Stimulated activated CD4-positive, alpha-beta T cell treated with anti-CD3 and anti-CD28 coated beads, Interleukin-12 subunit alpha, Interleukin-12 subunit beta, amount 100 ng/mL, for 4 hours (primary cell): ENCODE data around the gene SMTN.
"Not testable (repeated sequence)": the region's sequence is repeated elsewhere in the genome, so short reads cannot be mapped to it uniquely, and the experiment has no call there.

ENCODE experiments used
- DNase-seq: peaks from one replicate; pipeline ENCODE4 v3.0.0-alpha.2; 2020

The SMTN gene

DNA sequence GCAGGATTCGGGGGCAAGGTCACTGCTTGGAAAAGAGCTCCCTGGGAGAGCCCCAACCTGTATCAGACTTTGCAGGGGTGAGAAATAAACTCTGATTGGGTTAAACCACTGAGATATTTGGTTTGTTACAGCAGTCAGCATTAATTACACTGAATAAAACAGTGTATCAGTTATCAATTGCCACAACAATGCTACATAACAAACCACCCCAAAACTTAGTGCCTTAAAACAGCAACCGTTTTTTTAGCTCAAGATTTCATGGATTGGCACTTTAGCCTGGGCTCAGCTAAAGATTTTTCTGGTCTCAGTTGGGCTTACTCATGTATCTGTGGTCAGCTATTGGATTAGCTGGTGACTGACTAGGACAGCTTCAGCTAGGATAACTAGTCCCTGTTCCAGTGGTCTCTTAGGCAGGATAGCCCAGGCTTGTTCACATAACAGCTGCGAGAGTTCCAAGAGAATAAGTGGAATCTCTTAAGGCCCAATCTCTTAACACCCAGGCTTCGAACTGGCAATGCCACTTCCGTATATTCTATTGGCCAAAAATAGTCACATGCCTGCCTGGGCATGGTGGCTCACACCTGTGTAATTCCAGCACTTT, 7.5 kb upstream of the SMTN start:
- DNase-seq = not testable (repeated sequence)

DNA sequence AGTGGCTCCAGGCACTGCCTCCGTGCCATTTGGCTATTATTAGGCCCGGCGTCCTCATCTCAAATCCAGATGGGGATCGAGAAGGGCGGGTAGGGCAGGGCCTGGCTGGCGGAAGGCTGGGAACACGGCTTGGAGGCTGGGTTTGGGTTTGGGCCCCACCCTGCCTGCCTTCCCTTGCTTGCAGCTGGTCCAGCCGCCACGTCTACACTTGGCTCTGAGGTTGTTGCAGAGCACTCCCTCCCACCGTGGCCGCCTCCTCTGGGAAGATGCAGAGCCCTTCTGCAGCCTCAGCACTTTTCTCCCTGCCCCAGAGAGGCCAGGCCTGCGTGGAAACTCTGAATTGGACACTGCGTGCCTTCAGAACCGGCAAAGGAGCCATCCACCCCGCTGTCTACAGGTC, 5.2 kb upstream of the SMTN start:
- no peak for DNase-seq

DNA sequence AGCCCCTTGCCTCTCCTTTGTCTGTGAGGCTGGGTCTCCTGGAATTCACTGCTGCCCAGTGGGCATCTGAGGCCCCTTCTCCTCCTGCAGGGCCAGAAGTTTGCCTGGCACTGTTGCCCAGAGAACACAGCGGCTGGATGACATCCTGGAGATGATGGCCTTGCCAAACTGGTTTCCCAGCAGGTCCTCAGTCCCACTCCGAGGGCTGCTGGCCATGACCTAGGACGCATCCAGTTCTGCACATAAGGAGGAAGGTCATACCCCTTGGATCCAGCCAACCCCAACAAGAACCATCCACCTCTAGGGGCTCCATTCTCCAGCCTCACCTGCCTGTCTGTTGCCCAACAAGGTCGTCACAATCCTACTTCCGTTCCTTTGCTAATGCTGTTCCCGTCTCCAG, 3.4 kb upstream of the SMTN start:
- DNase-seq = no peak

GRCh38 chr22:31078389-31078788, 2.7 kb upstream of the SMTN start:
- DNase-seq = not testable (repeated sequence)

DNA sequence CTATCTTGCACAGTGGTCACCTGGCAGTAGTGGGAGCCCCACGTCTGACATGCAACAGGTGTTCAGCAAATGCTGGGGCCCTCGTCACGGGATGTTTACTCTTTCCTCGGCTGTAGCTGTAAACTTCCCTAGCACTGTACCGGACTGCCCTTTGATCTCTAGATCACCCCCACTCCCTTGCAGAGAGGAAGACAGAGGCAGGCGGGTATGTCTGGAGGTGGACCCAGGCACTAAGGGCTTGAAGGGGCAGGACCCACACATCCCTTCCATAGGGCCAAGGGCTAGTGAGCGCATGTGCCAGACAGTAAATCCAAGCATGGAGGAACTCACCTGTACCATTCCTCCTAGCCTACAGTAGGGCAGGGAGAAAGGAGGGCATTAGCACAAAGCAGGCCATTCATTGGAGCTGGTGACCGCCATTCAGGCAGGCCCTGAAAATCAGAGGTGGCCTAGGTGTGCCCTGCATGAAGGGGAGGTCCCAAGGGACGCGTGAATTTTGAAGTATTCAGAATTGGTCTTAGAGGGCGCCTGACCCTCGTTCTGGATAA, 1.9 kb upstream of the SMTN start:
- DNase-seq = no peak

- no peak for DNase-seq
These were observed 812 bp upstream of the SMTN start for GRCh38 chr22:31080164-31080847.

DNA sequence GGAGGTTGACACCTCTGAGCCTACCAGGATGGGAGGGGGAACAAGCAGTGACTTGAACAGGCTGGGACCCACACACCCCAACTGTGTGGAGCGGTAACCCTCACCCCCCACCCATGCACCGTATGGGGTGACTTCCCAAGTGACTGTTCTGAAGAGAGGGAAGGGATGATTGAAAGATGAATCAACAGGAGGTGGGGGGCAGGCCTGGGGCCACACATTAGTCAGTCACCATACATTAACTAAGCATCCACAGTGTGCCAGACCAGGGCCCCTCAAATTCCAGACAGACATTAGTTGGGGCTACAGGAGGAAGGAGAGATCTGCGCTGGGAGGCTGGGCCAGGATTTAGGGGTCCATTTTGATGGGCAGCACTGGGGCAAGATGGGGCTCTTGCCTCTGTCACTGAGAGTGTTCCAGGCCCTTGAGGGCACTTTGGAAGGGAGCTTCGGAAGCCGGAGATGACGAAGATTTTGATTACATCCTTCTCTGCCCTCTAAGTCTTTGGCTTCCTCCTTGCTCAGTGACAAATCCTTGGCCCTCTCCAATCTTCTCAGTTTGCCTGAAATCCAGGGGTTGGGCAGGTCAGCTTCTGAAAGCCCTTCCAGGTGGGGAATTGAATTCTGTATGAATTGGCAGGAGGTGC, 966 bp downstream of the SMTN start:
- DNase-seq = no peak

DNA sequence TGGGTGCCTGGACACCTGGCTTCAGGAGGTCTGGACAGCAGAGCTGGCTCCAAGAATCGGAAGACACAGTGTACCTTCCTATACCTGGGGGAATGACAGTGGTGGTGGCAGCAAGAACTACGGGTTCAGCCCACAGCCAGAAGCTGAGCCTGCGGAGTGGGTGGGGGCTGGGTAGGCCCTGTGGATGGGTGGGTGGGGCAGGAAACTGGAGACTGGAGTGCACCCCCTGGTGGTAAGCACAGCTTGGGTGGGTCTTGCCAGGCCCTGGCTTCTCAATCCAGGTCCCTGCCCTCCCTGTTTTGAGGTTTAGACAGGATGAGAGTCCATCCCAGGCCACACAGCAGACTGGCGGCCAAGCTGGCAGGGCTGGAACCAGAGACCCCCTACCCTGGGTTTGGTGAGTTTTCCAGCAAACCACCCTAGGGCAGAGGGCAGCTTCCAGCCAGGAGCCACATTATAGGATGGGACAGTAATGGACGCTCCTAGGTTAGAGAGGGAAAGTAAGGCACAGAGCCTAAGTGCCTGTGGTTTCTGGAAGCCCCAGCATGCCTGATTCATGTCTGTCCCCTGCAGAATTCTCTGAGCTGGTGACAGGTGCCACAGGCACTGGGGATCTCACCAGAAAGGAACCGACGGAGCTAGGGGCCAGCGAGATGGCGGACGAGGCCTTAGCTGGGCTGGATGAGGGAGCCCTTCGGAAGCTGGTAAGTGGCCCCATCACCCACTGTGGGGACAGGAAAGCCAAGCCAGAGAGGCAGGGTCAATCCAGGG, 1.7 kb downstream of the SMTN start:
- peak; percentile 58 for DNase-seq

DNA sequence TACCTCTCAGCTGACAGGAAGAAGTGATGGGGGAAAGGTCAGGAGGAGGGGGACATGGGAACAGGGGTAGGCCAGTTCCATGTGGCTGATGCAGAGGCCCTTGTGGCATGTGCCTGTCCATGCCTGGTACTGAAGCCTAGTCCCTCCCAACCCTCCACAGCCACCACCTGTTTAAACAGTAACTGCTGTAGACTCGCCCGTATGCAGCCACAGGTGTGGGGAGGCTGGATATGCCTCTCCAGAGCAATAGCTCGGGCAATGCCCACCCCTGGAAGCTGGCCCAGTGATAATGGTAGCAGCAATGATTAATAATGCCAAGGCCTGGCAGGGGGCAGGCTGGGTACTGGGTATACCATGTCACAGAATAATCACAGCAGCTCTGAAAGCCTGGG, 2.3 kb downstream of the SMTN start:
- no peak for DNase-seq

GRCh38 chr22:31083923-31084810, 3.0 kb downstream of the SMTN start:
- no peak for DNase-seq

DNA sequence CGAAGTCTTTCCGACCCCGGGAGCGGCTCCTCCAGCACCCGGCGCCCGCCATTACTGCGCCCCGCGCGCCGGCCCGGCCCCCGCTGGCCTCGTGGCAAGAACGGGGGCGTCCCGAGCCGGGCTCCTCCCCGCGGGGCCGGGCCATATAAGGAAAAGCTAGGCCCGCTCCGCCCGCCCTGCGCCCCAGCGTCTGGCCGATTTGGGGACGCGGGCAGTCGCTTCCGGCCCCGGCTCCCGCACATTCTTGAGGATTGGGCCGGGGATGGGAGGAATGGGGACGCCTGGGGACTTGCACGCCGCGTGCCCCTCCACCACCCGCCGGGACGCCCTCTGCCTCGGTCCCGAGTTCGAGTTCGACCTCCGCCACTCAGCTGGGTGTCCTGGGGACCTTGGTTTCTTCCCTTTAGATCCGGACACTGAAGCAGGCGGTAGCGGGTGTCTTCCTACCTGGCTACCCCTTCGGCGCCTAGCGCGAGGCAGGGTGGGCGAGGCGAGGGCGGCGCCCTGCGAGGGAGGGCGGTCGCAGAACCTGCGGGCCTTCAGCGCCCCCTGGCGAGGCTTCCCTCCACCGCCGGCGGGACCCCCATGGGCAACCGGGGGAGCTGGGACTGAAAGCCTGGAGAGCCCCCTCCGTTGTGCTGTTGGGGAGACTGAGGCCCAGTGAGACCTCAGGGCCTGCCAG, 3.8 kb downstream of the SMTN start:
- peak; percentile 89 for DNase-seq

DNA sequence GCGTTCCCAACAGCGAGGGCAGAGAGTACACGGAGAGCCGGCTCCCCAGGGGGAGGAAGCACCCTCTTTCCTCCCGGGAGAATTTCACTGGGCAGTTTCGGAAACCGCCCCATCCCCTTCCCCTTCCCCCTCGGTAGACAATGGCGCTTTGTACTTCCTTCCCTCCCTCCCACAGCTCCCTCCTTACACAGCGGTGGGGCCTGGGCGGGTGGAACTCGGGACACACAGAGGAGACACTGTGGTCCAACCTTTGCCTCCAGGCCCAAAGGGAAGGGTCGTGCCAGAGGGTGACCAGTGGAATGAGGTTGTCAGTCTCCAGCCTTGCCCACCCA, 4.3 kb downstream of the SMTN start:
- DNase-seq = no peak

DNA sequence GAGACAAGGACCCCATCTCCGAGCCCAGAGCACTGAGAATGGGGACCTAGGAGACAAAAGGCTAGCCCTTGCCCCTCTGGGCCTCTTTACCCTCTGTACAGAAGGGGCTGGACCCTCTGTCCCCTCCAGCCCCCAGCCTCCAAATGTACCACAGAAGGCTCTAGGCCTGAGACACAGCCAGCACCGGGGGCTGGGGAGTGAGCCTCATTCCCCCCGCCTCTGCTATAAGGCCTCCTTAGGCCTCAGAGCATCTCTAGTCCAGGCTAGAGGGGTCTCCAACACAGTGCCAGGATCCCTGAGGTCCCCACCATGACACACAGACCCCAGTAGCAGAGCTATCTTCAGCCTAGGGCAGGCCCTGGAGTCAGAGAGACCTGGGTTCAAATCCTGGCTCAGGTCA, 4.8 kb downstream of the SMTN start:
- DNase-seq = no peak

DNA sequence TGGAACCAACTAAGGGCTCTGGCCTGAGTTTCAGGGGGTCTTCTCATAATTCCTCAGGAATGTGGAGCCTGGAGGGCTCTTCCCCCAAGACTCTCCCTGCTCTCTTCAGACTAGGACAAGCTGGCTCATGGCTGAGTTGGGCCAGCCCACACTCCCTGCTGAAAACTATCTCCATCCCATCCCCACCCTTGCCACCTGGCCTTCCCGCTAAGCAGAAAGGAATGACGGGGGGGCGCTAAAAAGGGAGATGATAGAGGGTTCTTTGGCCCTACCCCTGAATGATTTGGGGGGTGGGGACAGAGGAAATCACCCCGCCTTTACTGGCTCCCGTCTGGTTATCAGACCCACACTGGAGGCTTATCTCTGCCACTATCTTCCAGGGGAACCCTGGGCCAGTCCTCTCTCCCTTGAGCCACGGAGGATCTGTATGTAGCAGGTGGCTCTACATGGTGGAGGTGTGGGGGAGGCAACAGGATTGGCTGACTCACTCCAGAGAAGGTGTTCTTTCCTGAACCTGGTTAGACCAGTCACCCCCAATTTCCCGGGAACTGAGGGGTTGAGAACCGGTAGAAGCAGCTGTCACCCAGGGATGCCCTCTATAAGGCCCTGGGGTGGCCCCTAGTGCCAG, 5.7 kb downstream of the SMTN start:
- no peak for DNase-seq

DNA sequence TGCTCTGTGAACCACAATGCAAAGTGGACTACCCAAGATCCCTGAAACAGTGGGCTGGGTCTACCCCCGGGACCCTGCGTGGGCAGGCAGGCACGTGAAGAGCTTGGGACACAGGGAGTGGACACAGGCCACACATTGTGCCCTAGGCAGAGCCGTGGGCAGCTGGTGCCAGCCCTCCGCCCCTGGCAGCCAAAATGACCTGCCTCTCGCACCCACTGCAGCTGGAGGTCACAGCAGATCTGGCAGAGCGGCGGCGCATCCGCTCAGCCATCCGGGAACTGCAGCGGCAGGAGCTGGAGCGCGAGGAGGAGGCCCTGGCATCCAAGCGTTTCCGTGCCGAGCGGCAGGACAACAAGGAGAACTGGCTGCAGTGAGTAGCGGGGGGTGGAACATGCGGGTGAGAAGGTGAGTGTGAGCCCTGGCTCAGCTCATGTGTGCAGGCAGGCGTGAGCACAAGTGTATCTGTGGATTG, 6.7 kb downstream of the SMTN start:
- no peak for DNase-seq

DNA sequence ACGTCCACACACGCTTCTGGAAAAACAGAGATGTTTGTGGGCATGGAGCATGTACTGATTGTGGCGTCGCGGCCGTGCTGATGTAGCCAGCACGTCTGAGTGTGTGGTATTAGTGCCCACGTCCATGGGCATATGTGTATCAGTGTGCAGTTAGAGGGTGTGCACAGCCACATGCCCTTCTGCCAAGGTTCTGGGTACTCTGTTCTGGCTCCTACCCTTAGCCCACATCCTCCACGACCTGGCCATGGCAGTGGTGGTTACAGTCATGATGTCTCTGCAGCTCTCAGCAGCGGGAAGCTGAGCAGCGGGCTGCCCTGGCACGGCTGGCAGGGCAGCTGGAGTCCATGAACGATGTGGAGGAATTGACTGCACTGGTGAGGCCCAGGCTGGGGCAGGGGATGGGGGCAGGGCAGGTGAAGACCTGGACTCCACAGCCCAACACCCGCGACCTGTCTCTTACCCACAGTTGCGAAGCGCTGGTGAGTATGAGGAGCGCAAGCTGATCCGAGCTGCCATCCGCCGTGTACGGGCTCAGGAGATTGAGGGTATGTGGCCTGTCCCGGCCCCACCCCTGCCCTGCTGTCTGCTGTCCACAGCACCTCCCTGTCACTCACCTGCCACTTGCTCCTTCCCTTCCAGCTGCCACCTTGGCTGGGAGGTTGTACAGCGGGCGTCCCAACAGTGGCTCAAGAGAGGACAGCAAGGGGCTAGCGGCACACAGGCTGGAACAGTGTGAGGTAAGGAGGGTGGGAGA, 7.3 kb downstream of the SMTN start:
- DNase-seq = no peak

DNA sequence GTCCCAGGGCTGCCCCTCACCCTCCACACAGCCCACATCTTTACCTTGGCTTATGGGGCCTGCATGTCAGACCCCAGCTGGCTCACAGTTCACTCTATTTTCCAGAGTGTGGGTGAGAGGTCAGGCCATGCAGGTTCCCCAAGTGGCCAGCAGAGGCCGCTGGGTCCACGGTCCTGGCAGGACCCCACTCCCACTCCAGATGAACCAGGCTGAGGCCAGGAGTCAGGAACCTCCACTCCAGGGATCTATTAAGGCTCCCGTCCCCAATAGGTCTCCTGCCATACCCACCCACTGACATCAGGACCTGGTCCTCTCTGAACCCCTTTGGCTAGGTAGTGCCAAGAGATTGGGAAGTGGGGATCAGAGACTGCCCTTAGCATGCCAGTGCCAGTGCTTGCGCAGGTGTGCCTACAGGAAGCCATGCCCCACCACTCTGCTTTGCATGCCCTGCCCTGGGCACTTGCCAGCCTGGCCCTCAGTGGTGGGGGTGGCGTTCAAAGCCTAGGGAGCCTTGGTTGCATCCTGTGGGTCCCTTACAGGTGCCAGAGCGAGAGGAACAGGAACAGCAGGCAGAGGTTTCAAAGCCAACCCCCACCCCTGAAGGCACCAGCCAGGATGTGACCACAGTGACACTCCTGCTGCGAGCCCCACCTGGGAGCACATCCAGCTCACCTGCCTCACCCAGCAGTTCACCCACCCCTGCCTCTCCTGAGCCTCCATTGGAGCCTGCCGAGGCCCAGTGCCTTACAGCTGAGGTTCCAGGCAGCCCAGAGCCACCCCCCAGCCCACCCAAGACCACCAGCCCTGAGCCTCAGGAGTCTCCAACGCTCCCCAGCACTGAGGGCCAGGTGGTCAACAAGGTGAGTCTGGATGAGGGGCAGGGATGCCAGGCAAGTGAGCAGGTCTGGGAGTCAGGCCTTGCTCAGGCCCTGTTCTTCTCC, 8.3 kb downstream of the SMTN start:
- no peak for DNase-seq

DNA sequence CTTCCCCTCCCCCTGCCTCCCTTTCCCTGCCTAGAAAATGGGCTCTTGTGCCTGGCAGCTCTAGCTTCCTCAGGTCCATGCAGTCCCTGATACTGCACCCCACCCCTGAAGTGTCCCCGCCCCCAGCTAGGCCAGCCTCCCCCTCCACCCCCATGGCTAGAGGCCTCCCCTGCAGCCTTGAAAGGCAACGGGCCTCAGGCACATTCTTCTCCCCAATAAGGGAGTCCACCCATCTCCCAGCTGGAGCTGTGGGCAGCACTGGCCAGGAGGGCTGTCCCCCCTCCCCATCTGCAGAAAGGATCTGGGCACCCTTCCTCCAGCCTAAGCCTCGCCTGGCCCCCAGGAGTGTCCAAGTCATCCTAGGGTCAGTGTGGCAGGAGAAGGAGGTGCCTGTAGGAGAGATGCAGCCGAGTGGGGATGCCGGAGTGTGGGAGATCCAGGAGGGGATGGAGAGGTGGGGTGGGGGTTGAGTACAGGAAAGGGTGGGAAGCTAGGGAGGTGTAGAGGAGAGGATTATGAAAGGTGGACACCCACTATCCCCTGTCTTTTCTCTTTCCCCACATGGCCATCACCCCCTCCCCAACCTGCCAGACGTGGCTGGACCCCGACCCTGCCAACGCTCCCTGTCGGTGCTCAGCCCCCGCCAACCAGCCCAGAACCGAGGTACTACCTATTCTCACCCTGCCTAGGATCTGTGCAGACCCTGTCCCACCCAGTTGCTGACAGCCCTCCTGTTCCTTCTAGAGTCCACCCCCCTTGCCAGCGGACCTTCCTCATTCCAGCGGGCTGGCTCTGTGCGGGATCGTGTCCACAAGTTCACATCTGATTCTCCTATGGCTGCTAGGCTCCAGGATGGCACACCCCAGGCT, 9.3 kb downstream of the SMTN start:
- no peak for DNase-seq
